ENCODE data around the gene GPX3. TPM values are rescaled to one million over a fixed set of nuclear protein-coding genes. Genes with fewer than 3 reads are reported as not detected.

The GPX3 gene
- 10.5 and 12.2 TPM in 2 replicates for total RNA-seq (2014; rRNA removed; shearing (Covaris generic))

DNA sequence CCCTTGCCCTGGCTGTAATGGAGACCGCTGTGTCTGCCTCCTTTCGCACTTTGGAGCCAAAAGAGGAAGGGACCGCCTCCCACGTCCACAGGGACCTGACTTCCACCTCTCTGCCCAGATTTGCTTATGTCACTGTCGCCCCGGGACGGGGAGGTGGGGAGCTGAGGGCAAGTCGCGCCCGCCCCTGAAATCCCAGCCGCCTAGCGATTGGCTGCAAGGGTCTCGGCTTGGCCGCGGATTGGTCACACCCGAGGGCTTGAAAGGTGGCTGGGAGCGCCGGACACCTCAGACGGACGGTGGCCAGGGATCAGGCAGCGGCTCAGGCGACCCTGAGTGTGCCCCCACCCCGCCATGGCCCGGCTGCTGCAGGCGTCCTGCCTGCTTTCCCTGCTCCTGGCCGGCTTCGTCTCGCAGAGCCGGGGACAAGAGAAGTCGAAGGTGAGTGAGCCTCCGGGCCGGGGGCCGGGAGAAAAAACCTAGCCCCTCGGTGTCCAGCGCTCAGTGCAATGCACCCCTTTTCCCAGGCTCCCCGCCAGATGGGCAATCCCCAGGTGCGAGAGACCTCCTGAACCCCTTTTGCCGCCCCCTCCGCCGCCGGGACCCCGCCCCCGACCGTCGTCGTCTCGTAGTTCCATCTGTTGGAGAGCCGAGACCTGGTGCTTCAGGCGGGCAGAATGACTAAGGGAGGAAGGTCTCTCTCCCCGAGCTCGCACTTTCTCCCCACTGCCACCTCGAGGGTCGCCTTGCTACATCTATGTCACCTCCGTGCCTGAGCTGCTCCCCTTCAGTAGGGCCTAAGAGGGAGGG, at the start of gene GPX3:
Gene GPX3, plus strand, starts transcription at position 288 of the 807 bp plus-strand sequence. Its CDS starts 64 bp downstream, at position 352.
- H3K27ac ChIP-seq, result no peak within 1 kb of the TSS
- peaks cover 16% of the 10 kb centered on the region for H3K4me1 ChIP-seq (replicated peaks)
- no peaks in the 10 kb centered on the region for H3K9me3 ChIP-seq (replicated peaks)
- H3K4me3 ChIP-seq, result peak within 1 kb of the TSS; percentile 41
- H3K36me3 ChIP-seq, result peaks cover 3% of the 10 kb centered on the region
- no peaks in the 10 kb centered on the region for H3K27me3 ChIP-seq (replicated peaks)
- DNase-seq (ENCODE audit: low read depth in 1 of 2, low spot score in 2 of 2), result peak; percentile 74 to 87

GRCh38 chr5:150978590-150978989, 41.8 kb upstream of the GPX3 start:
- peaks cover 10% of the 10 kb centered on the region; the same call in 1 of the 2 replicates for H3K9me3 ChIP-seq (replicated peaks)
- H3K36me3 ChIP-seq, result no peaks in the 10 kb centered on the region
- no peaks in the 10 kb centered on the region for H3K27me3 ChIP-seq (replicated peaks)
- DNase-seq (ENCODE audit: low read depth in 1 of 2, low spot score in 2 of 2), result no peak
- H3K27ac ChIP-seq, result no peak overlapping the region
- no peaks in the 10 kb centered on the region for H3K4me1 ChIP-seq (replicated peaks)
- no peak overlapping the region for H3K4me3 ChIP-seq

- no peak overlapping the region for H3K27ac ChIP-seq
- no peaks in the 10 kb centered on the region for H3K4me1 ChIP-seq (replicated peaks)
- H3K9me3 ChIP-seq (replicated peaks), result peaks cover 10% of the 10 kb centered on the region
- H3K4me3 ChIP-seq, result no peak overlapping the region
- no peak for DNase-seq (ENCODE audit: low read depth in 1 of 2, low spot score in 2 of 2)
- no peaks in the 10 kb centered on the region; the same call in 1 of the 2 replicates for H3K27me3 ChIP-seq (replicated peaks)
- no peaks in the 10 kb centered on the region for H3K36me3 ChIP-seq
These were observed 32.6 kb upstream of the GPX3 start for GRCh38 chr5:150987746-150988145.

- Histone ChIP-seq H3K4me1 (replicated peaks) (no peaks in the 10 kb centered on the region), H3K27ac (no peak overlapping the region), H3K36me3 (no peaks in the 10 kb centered on the region), H3K4me3 (no peak overlapping the region), H3K27me3 (replicated peaks) (no peaks in the 10 kb centered on the region; the same call in 1 of the 2 replicates), H3K9me3 (replicated peaks) (no peaks in the 10 kb centered on the region)
- DNase-seq (ENCODE audit: low read depth in 1 of 2, low spot score in 2 of 2), result no peak
These were observed 30.7 kb upstream of the GPX3 start for GRCh38 chr5:150989695-150990094.

DNA sequence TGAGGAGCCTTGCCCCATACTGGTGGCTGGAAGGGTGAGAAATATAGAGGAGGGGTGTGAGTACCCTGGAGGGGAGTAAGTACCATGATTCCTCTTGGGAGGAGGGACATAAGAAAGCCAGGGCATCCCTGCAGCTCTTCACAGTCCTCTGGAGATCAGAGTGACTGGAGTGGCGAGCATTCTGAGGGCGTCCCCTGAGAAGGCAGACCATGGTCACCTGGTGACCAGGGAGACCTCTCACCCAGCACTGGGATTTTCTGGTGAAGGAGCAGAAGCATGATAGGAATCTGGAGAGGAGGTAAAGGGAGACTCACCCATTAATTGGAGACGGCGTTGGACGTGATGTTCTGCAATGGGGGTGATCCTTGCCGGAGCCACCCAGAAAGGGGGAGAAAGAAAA, 27.7 kb upstream of the GPX3 start:
- no peaks in the 10 kb centered on the region for H3K4me1 ChIP-seq (replicated peaks)
- no peaks in the 10 kb centered on the region for H3K36me3 ChIP-seq
- H3K9me3 ChIP-seq (replicated peaks), result no peaks in the 10 kb centered on the region
- H3K27ac ChIP-seq, result no peak overlapping the region
- DNase-seq (ENCODE audit: low read depth in 1 of 2, low spot score in 2 of 2), result no peak
- H3K4me3 ChIP-seq, result no peak overlapping the region
- H3K27me3 ChIP-seq (replicated peaks), result no peaks in the 10 kb centered on the region

DNA sequence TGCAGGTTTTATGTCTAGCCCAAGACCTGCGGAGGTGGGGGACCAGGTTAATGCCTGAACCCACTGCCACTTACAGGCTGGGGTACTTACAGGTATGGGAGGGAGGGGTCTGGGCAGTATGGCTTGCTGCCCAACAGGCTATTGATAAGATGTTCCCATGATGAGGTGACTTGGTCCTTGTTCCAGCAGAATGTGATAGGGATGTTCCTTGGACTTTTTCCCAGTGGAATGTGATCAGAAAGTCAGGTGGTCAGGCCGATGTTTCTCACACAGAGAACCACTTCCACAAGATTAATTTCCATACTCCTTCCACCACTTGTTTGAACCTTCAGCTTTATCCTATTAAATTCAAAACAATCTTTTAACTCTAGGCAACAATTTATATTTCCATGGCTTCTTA, 27.0 kb upstream of the GPX3 start:
- H3K4me1 ChIP-seq (replicated peaks), result no peaks in the 10 kb centered on the region
- no peaks in the 10 kb centered on the region for H3K9me3 ChIP-seq (replicated peaks)
- no peak overlapping the region for H3K27ac ChIP-seq
- H3K4me3 ChIP-seq, result no peak overlapping the region
- H3K27me3 ChIP-seq (replicated peaks), result no peaks in the 10 kb centered on the region
- no peak for DNase-seq (ENCODE audit: low read depth in 1 of 2, low spot score in 2 of 2)
- H3K36me3 ChIP-seq, result no peaks in the 10 kb centered on the region

GRCh38 chr5:150993826-150994412, 26.5 kb upstream of the GPX3 start:
- Histone ChIP-seq H3K4me3 (no peak overlapping the region), H3K4me1 (replicated peaks) (no peaks in the 10 kb centered on the region), H3K27me3 (replicated peaks) (no peaks in the 10 kb centered on the region), H3K9me3 (replicated peaks) (no peaks in the 10 kb centered on the region), H3K36me3 (no peaks in the 10 kb centered on the region), H3K27ac (no peak overlapping the region)
- DNase-seq (ENCODE audit: low read depth in 1 of 2, low spot score in 2 of 2), result no peak

DNA sequence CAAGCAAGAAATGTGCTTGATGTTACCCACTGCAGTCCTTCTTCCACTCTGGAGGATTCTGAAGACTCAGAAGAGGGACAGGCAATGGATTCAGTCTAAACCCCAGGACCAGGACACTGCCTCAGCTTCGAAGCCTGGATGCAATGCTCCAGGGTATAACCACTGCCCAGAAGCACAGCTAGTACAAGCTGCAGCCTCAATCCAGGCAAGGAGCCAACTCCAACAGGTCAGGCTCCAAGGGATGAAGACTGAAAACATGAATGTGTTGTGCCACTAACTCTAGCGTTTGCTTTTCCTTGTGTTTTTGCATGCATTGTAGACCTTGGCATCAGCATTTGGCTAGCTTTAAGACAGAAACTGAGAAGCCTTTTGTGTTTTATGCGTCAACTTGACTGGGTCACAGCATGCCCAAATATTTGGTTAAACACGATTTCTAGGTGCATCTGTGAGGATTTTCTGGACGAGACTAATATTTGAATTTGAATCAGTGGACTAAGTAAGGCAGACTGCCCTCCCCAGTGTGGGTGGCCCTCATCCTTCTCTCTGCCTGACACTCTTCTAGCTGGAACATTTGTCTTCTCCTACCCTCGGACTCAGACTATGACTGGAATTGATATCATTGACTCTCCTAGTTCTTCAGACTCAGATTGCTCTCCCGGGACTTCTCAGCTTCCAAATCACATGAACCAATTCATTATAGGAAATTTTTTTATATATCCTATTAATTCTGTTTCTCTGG, 20.5 kb upstream of the GPX3 start:
- Histone ChIP-seq H3K36me3 (no peaks in the 10 kb centered on the region), H3K4me1 (replicated peaks) (no peaks in the 10 kb centered on the region), H3K27me3 (replicated peaks) (no peaks in the 10 kb centered on the region; the same call in 1 of the 2 replicates), H3K4me3 (no peak overlapping the region), H3K27ac (no peak overlapping the region), H3K9me3 (replicated peaks) (no peaks in the 10 kb centered on the region)
- no peak for DNase-seq (ENCODE audit: low read depth in 1 of 2, low spot score in 2 of 2)

DNA sequence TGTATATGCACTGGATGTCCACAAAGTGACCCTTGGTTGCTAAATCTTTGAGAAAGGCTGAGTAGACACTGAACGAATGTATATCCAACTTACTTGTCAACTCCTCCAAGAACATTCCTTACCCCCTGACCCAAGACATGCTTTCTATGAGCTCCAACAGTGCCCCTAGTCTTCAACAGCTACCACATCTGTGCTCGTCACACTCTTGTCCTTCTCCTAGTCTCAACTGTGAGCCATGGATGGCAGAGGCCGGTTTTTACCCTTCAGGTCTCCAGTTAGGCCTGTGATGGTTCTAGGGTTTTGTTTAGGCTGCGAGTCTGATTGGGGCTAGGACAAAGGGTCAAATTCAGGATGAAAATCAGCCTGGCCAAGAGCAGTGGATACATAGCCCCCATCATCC, 19.0 kb upstream of the GPX3 start:
- H3K9me3 ChIP-seq (replicated peaks), result no peaks in the 10 kb centered on the region
- DNase-seq (ENCODE audit: low read depth in 1 of 2, low spot score in 2 of 2), result no peak
- no peak overlapping the region for H3K27ac ChIP-seq
- no peaks in the 10 kb centered on the region for H3K4me1 ChIP-seq (replicated peaks)
- no peak overlapping the region for H3K4me3 ChIP-seq
- no peaks in the 10 kb centered on the region for H3K36me3 ChIP-seq
- H3K27me3 ChIP-seq (replicated peaks), result no peaks in the 10 kb centered on the region; the same call in 1 of the 2 replicates

GRCh38 chr5:151002250-151002649, 18.1 kb upstream of the GPX3 start:
- H3K4me3 ChIP-seq, result no peak overlapping the region
- no peak for DNase-seq (ENCODE audit: low read depth in 1 of 2, low spot score in 2 of 2)

DNA sequence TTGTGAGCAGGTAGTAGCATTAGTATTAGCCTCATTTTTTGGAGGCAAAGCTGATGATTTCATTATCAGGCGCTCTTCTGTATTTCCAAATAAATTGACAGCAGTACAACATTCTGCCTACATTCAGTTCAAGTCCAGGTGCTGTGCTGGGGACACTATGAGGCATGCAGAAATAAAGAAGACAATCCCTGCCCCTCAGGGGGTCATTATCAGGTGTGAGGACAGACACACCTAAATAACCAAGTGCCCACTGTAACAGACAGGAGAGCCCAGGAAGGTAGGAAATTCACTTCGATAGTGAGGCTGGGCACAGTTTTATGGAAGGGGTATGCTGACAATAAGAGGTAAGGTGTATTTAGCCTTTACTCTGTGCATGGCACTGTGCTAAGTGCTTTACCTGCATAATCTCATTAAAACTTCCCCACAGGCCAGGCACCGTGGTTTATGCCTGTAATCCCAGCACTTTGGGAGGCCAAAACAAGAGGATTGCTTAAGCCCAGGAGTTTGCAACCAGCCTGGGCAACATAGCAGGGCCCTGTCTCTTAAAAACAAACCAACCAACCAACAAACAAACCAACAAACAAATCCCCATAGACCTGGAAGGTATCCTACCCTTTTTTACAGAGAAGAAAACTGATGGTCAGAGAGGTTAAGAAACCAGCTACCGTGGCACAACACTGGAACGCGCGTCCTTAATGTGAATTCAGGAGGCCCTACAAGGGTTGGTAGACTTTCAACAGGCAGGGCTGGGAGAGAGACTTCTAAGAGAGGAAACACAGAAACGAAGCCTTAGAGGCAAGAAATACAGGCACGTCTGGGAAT, 17.5 kb upstream of the GPX3 start:
- Histone ChIP-seq H3K9me3 (replicated peaks) (no peaks in the 10 kb centered on the region), H3K4me1 (replicated peaks) (no peaks in the 10 kb centered on the region), H3K36me3 (no peaks in the 10 kb centered on the region), H3K27me3 (replicated peaks) (no peaks in the 10 kb centered on the region; the same call in 1 of the 2 replicates), H3K4me3 (no peak overlapping the region), H3K27ac (no peak overlapping the region)
- DNase-seq (ENCODE audit: low read depth in 1 of 2, low spot score in 2 of 2), result no peak

More at GRCh38 chr5:151002250-151002649, 18.1 kb upstream of the GPX3 start:
- Histone ChIP-seq H3K4me1 (replicated peaks) (no peaks in the 10 kb centered on the region), H3K27ac (no peak overlapping the region), H3K9me3 (replicated peaks) (no peaks in the 10 kb centered on the region), H3K27me3 (replicated peaks) (no peaks in the 10 kb centered on the region; the same call in 1 of the 2 replicates), H3K36me3 (no peaks in the 10 kb centered on the region)

DNA sequence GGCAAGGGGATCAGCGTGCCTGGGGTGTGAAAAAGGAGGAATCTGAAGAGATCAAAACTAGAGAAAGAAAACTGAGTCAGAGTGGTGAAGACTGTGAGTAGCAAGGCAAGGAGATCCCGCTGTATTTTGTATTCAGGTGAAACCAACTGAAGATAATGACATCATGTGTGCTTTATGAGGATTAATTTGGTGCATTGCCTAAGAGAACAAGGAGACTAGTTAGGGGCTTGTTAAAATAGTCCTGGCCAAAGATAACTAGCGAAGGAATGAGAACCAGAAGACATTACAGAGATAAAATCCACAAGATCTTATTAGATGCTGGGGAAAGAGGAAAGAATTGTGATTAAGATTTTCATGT, 16.9 kb upstream of the GPX3 start:
- no peak for DNase-seq (ENCODE audit: low read depth in 1 of 2, low spot score in 2 of 2)

DNA sequence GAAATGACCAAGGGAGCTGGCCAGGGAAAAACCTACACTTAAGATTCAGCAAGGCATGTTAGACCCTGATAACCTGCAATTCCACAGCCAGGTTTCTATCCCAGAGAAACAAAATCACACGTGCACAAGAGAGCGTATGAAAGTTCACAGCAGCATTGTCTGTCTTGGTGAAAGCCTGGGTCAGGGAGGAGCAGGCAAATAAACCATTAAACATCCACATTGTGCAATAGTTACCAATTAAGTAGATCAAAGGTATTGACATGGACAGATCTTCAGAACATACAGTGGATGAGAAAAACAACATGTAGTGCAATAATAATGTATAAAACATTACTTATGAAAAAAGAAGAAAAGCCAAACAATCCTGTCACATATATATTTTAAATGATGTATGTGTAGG, 15.9 kb upstream of the GPX3 start:
- no peaks in the 10 kb centered on the region; the same call in 1 of the 2 replicates for H3K27me3 ChIP-seq (replicated peaks)
- H3K4me3 ChIP-seq, result no peak overlapping the region

More for the DNA sequence above, 16.9 kb upstream of the GPX3 start:
- Histone ChIP-seq H3K27me3 (replicated peaks) (no peaks in the 10 kb centered on the region; the same call in 1 of the 2 replicates), H3K4me1 (replicated peaks) (no peaks in the 10 kb centered on the region), H3K27ac (no peak overlapping the region), H3K4me3 (no peak overlapping the region), H3K9me3 (replicated peaks) (no peaks in the 10 kb centered on the region), H3K36me3 (no peaks in the 10 kb centered on the region)

More for the DNA sequence above, 15.9 kb upstream of the GPX3 start:
- Histone ChIP-seq H3K4me1 (replicated peaks) (no peaks in the 10 kb centered on the region), H3K36me3 (no peaks in the 10 kb centered on the region), H3K27ac (no peak overlapping the region), H3K9me3 (replicated peaks) (no peaks in the 10 kb centered on the region)
- no peak for DNase-seq (ENCODE audit: low read depth in 1 of 2, low spot score in 2 of 2)

Data from SJSA1 (cell line).